GM18858 (cell line): ENCODE results near the gene TBX3.

Experiments
- ATAC-seq: cut with Tn5 transposase; IDR thresholded peaks from one replicate; pipeline ENCODE4 v1.9.1; 2021; ENCODE audit not compliant: unreplicated experiment

TBX3 gene

GRCh38 chr12:114683709-114684097, 272 bp downstream of the TBX3 start:
- ATAC-seq, result no peak

DNA sequence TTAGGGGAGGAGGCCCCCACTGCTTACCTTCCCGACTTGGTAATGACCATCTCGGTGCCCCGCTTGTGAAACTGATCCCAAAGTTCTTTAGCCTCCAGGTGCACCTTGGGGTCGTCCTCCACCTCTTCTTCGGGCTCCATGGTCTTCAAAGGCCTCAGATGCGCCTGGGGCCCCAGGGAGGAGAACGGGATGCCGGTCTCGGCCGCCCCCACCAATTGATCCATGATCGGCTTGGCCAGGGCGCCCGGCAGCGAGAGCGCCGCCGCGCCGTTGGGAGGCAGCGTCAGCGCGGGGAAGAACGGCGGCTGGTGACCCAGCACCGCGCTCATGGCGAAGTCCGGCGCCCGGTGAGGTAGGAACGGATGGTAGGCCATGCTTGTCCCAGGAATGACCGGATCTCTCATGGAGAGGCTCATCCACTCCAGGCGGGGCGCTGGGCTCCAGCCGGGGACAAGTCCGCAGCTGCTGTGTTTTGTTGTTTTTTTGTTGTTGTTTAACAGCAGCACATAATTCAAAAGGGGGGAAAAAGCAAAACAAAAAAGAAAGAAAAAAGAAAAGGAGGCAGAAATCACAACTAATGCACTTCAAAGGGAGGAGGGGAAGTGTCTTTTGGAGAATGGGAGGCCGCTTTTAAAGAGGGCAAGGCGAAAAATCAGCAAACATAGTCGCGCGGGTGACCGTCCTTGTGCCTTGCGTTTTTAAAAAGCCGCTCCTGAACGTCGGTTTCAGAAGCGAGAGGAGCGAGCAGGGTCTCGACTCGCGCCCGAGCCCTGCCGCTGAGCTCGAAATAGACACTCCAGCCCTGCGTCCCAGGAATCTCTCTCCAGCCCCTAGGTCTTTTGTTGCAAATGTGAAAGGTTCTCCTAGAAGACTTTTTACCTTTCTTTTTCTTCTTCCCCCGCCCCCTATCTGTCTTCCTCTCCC, 928 bp downstream of the TBX3 start:
- no peak for ATAC-seq

- ATAC-seq, result no peak
Measured at GRCh38 chr12:114682106-114682784, 1.7 kb downstream of the TBX3 start.

GRCh38 chr12:114681116-114681871, 2.7 kb downstream of the TBX3 start:
- ATAC-seq, result no peak

GRCh38 chr12:114680604-114681069, 3.3 kb downstream of the TBX3 start:
- ATAC-seq, result no peak

- no peak for ATAC-seq
Measured at GRCh38 chr12:114679942-114680341, 4.0 kb downstream of the TBX3 start.

GRCh38 chr12:114679452-114679875, 4.5 kb downstream of the TBX3 start:
- ATAC-seq, result no peak

- no peak for ATAC-seq
Measured at GRCh38 chr12:114678718-114679117, 5.3 kb downstream of the TBX3 start.

DNA sequence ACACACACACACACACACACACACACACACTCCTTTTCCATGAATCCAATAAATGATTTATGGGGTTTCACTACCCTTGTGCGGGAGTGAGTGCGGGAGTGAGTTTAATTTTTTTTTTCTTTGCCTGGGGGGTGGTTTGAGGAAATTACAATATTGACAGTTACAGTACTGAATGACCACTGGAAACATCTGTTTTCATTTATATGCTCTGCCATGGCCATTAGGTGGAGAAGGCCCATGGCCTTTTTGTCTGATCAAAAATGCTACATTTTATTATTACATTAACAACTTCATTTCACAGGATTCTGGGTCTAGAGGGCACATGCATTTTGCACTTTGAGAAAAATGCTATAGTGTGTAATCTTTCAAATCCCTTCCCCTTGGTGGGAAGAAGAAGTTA, 5.9 kb downstream of the TBX3 start:
- no peak for ATAC-seq

DNA sequence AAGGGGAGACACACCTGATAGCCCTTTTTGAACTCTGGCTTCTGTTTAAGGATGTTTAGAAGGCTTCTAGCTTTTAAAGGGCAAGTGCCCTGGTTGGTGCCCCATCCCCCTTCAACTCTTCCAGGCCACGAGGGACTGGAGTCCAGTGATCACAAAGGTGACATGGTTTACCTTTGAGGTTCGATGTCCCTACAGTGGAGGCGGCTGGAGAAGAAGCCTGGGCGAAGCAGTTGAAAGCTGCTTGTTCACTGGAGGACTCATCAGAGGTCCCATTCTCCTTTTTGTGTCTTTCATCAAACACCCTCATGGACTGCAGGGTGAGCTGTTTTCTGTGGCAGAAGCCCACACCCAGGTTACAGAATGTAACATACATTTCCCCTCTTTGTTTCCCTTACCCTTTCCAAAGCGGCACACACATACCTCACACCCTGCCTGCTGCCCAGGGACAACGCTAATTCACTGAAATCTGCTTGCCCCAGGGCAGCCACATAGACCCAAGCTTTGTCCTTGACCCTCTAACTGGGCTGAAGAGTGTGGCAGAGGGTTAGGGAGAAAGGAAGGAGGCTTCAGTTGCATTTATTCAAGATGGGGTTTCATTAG, 7.7 kb downstream of the TBX3 start:
- no peak for ATAC-seq

- no peak for ATAC-seq
Measured at GRCh38 chr12:114674251-114675047, 9.5 kb downstream of the TBX3 start.

- no peak for ATAC-seq
Measured at GRCh38 chr12:114673901-114674250, 10.1 kb downstream of the TBX3 start.

DNA sequence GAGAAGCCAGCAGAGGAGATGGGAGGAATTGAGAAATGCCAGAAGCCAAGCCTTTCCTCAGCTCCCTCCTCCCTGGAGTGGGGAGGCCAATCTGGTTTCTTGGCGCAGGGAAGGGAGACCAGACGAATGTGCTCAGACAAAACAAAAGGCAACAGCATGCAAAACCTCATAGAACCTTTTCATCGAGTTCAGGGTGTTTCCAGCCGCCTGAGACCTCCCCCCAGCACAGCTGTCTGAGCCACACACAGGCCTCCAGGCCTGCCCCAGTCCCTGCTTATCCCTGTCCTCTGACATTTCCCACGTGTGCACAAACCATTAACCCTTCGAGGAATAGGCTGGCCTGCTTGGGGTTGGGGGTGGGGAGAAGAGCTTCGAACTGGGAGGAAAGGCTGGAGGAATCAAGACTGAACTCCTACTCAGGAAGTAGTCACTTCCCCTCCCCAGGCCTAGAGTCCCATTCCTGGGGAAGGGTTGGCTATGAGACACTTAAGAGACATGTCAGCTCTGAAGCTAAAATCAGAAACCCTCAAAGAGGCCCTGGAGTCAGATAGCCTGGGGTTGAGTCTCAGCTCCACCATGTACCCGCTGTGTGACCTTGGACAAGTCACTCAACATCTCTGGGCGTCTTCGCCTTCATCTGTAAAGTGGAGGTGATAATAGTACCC, 10.7 kb downstream of the TBX3 start:
- no peak for ATAC-seq

GRCh38 chr12:114672817-114673168, 11.2 kb downstream of the TBX3 start:
- no peak for ATAC-seq

DNA sequence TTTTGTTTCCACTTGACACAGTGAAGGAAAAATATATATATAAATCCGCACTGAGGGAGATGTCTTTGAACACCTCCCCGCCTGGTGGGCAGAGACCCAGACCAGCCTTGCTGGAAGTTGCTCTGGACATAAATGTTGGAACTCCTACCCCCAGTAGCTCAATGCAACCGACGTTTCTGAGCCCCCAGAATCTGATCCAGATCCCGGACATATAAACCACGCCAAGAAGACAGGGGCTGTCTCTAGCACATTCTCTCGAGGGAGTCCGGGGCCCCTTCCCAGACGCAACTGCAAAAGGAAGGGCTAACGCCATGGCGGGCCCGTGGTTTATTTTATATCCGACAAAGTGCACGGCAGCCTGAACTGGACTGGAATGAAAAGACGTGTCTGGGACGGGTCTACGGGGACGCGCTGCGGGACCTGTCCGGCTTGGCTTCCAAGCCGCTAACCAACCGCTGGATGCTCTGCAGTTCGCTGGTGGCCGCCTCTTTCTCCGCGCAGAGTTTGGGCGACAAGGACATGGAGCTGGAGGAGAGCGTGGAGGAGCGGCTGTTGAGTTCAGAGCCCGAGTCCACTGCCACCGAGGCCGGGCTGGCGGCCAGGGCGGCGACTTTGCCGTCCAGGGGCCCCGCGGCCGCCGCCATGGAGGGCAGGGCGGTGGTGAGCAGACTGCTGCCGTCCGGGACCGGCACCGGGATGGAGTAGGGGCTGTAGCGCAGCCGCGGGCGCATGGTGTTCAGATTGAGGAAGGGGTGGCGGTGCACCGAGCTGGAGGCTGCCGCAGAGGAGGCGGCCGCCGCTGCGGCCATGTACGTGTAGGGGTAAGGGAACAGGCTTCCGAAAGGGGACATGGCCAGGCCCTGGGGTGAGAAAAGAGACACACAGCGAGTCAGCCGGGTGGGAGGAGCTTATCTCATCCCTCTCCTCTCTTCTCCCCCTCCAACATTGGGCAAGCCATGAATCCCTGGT, 12.2 kb downstream of the TBX3 start:
- no peak for ATAC-seq

DNA sequence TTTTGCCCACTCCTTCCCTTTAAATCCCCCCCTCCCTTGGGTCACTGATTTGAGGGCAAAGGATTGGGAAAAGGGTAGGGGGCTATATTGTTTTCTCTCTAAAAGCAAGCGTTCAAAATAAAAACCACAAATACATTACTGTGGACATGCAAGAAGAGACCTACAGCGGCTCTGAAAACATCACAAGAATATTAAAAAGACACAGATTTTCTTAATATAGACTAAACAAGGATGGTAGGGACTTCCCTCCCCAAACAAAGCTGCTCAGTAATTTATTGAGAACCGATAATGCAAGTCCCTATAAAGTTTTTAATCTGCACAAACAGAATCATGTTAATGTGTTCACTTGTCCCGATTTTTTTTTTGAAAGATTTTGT, 12.9 kb downstream of the TBX3 start:
- ATAC-seq, result no peak

DNA sequence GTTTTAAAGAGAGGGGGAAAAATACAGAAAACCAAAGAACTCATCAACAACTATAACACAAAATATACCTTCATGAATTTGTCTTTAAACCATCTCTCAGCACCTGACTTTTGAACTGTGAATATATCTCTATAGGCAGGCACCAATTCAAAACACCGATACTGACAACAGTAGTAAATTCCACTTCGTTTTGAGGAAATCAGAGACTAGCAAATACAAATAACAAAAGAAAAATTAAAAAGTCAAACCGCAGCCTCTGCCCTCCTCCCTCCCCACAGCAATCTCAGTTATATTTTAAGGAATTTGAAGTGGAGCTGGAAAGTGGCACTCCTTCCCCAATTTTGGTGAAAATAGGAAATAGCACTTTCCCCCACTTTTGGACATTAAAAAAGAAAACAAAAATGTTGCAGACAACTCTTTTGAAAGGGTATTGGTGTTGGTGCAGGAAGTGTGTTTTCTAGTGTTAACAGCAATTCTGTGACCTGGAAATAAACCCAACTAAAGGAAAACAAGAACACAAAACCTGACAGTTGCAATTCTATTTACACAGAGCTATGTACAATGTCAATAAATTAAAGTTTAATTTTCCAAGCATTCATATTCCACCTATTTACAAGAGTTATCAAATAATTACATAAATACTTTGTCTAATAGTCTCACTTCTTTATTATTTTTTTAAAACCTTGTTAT, 13.5 kb downstream of the TBX3 start:
- ATAC-seq, result no peak
